ENCODE data around the gene NOS1AP.
"Not testable (repeated sequence)": the region's sequence is repeated elsewhere in the genome, so short reads cannot be mapped to it uniquely, and the experiment has no call there.

NOS1AP gene

GRCh38 chr1:162388083-162388594, 318.6 kb downstream of the NOS1AP start:
- DNase-seq, result no peak

- DNase-seq, result no peak
Observed at GRCh38 chr1:162388615-162389014, 319.1 kb downstream of the NOS1AP start.

- peak; percentile 20 for DNase-seq
Observed at GRCh38 chr1:162389021-162389818, 319.7 kb downstream of the NOS1AP start.

GRCh38 chr1:162389971-162390370, 320.5 kb downstream of the NOS1AP start:
- DNase-seq, result no peak

- no peak for DNase-seq
Observed at GRCh38 chr1:162390396-162391185, 321.1 kb downstream of the NOS1AP start.

GRCh38 chr1:162391790-162392563, 322.5 kb downstream of the NOS1AP start:
- DNase-seq, result peak; percentile 42

GRCh38 chr1:162396201-162396906, 326.9 kb downstream of the NOS1AP start:
- DNase-seq, result no peak

- no peak for DNase-seq
Observed at GRCh38 chr1:162397039-162397448, 327.6 kb downstream of the NOS1AP start.

GRCh38 chr1:162397943-162398560, 328.6 kb downstream of the NOS1AP start:
- DNase-seq, result no peak

GRCh38 chr1:162398999-162399580, 329.6 kb downstream of the NOS1AP start:
- DNase-seq, result no peak

GRCh38 chr1:162400790-162401355, 331.4 kb downstream of the NOS1AP start:
- DNase-seq, result no peak

- peak; percentile 48 for DNase-seq
Observed at GRCh38 chr1:162404550-162405160, 335.2 kb downstream of the NOS1AP start.

- DNase-seq, result no peak
Observed at GRCh38 chr1:162405800-162406199, 336.3 kb downstream of the NOS1AP start.

- DNase-seq, result no peak
Observed at GRCh38 chr1:162406811-162407210, 337.3 kb downstream of the NOS1AP start.

- no peak for DNase-seq
Observed at GRCh38 chr1:162407539-162407938, 338.0 kb downstream of the NOS1AP start.

GRCh38 chr1:162412002-162412401, 342.5 kb downstream of the NOS1AP start, which contains the start of gene SH2D1B:
TSS of gene SH2D1B (minus strand) at chr1:162412136. CDS start at chr1:162412016, 120 bp downstream.
- no peak for DNase-seq

- no peak for DNase-seq
Observed at GRCh38 chr1:162416215-162416614, 346.7 kb downstream of the NOS1AP start.

GRCh38 chr1:162416909-162417308, 347.4 kb downstream of the NOS1AP start:
- DNase-seq, result no peak

- DNase-seq, result no peak
Observed at GRCh38 chr1:162417650-162418049, 348.2 kb downstream of the NOS1AP start.

- DNase-seq, result not testable (repeated sequence)
Observed at GRCh38 chr1:162418584-162418983, 349.1 kb downstream of the NOS1AP start.

Data from fibroblast of skin of abdomen (primary cell).